SK-N-MC (cell line): ENCODE results near the gene ARSH.

Source experiments
- EZH2 ChIP-seq: fragments of 200-600 bp; sonication (generic); IDR thresholded peaks from one replicate; pipeline ENCODE4 v1.6.1; 2017; ENCODE audit warnings: antibody characterized with exemption
- FOXP2 ChIP-seq: optimal IDR thresholded peaks from 2 replicates; pipeline ENCODE3; 2011; ENCODE audit warnings: mild to moderate bottlenecking, moderate library complexity; ENCODE audit not compliant: insufficient read depth; ENCODE audit errors: extremely low read length, control extremely low read depth
- POLR2AphosphoS5 ChIP-seq: IDR thresholded peaks from 2 replicates; pipeline ENCODE4 v1.6.1; 2012; ENCODE audit warnings: mild to moderate bottlenecking, low read depth, low read length, borderline replicate concordance

- TF ChIP-seq POLR2AphosphoS5, result no peak
- no peak for TF ChIP-seq FOXP2
- TF ChIP-seq EZH2, result no peak
Measured at GRCh38 chrX:3010532-3010931, 4.2 kb downstream of the ARSH start.
